ENCODE data around the gene TRDMT1. TPM values are rescaled to one million over a fixed set of nuclear protein-coding genes. Genes with fewer than 3 reads are reported as not detected.

The TRDMT1 gene
- total RNA-seq, 2 donors from 2014 or later, result 7.3 to 7.5 TPM

- DNase-seq (peak; percentile 45 to 70 (median 54)), ATAC-seq (no peak)
- intact Hi-C loops (cut with DNase I), result no loop called here
- TF ChIP-seq CTCF (IDR thresholded peaks at IDR 0.05) (peak in 1 of 7 experiments; percentile 8), POLR2A (IDR thresholded peaks at IDR 0.05) (no peak)
- Histone ChIP-seq H3K4me3 (no peak overlapping the region), H3K36me3 (replicated peaks in 1 of 2; ENCODE audit: insufficient read depth in 1 of 2, low read depth in 2 of 2) (peaks cover 5 to 15% of the 10 kb centered on the region in 2 donors), H3K27me3 (no peaks in the 10 kb centered on the region), H3K4me1 (peaks cover 55% of the 10 kb centered on the region), H3K27ac (peak overlapping the region in 3 of 4 donors; percentile 64 to 90 (median 90)), H3K9me3 (no peaks in the 10 kb centered on the region)
- WGBS, 2 donors, result 62 to 63% methylated on average over 10 to 14 of the region's 14 CpGs
Measured at GRCh38 chr10:17233286-17233991, 32.0 kb upstream of the TRDMT1 start.

- WGBS, 2 donors, result 11 to 15% methylated on average over 3 of the region's 3 CpGs
- no peak for ATAC-seq
Measured at GRCh38 chr10:17232276-17232960, 30.9 kb upstream of the TRDMT1 start.

DNA sequence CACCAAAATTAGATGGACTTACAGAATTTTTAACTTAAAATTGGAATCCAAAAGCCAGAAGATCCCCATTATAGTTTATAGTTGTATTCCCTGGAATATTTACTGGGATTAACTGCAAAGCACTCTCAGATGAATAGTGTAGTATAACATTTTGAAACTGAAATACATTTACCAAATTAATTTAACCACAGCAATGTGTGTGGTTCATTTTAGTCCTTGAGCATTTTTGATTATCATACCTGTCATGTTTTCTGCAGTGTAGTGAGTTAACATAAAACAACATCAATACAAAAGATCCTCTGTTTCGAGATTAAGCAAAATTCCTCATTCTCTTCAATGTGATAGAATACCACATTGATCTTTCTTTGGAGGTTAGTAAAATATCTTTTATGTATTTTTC, 30.3 kb upstream of the TRDMT1 start:
- Histone ChIP-seq H3K9me3 (no peaks in the 10 kb centered on the region), H3K4me1 (peaks cover 70% of the 10 kb centered on the region), H3K36me3 (replicated peaks in 1 of 2; ENCODE audit: insufficient read depth in 1 of 2, low read depth in 2 of 2) (peaks cover 5 to 13% of the 10 kb centered on the region in 2 donors), H3K4me3 (no peak overlapping the region), H3K27me3 (no peaks in the 10 kb centered on the region), H3K27ac (peak overlapping the region in 3 of 4 donors; percentile 90 to 98 (median 90))
- TF ChIP-seq POLR2A (IDR thresholded peaks at IDR 0.05) (no peak), CTCF (IDR thresholded peaks at IDR 0.05) (no peak)
- intact Hi-C loops (cut with DNase I), result no loop called here
- DNase-seq, result no peak
- 9 to 11% methylated on average over 1 of the region's 1 CpG for WGBS, 2 donors
- ATAC-seq, result no peak

More at GRCh38 chr10:17232276-17232960, 30.9 kb upstream of the TRDMT1 start:
- Histone ChIP-seq H3K4me3 (no peak overlapping the region), H3K36me3 (replicated peaks in 1 of 2; ENCODE audit: insufficient read depth in 1 of 2, low read depth in 2 of 2) (peaks cover 5 to 15% of the 10 kb centered on the region in 2 donors), H3K9me3 (no peaks in the 10 kb centered on the region), H3K27ac (peak overlapping the region in 3 of 4 donors; percentile 90 to 98 (median 90)), H3K4me1 (peaks cover 64% of the 10 kb centered on the region), H3K27me3 (no peaks in the 10 kb centered on the region)
- intact Hi-C loops (cut with DNase I), result no loop called here
- DNase-seq, result no peak
- peak in 1 of 3 donors; percentile 13 for TF ChIP-seq POLR2A (IDR thresholded peaks at IDR 0.05)
- TF ChIP-seq CTCF (IDR thresholded peaks at IDR 0.05), result no peak

DNA sequence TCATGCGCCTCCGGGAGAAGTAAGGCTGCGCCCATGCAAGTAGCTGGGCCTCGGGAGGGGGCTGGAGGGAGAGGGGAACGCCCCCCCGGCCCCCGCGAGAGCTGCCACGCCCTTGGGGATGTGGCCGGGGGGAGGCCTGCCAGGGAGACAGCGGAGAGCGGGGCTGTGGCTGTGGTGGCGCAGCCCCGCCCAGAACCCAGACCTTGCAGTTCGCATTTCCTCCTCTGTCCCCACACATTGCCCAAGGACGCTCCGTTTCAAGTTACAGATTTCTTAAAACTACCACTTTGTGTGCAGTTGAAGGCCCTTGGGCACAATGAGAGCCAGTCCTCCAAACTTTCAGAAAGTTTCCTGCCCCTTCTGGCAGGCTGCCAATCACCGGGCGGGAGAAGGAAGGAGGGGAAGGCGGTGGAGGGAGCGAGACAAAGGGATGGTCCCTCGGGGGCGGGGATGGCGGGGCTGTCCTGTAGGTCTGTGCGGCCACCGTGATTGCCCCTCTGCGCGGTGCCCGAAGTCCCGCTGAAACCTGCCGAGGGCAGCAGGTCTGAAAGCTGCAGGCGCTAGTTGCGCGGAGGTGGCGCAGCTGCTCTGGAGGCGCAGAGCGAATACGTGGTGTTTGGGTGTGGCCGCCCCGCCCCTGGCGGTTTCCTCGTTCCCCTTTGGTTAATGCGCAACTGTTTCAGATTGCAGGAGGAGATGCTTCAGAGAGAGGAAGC, 28.7 kb upstream of the TRDMT1 start:
- Histone ChIP-seq H3K4me1 (peaks cover 73% of the 10 kb centered on the region), H3K36me3 (replicated peaks in 1 of 2; ENCODE audit: insufficient read depth in 1 of 2, low read depth in 2 of 2) (peaks cover 5% of the 10 kb centered on the region in 2 donors), H3K9me3 (no peaks in the 10 kb centered on the region), H3K4me3 (peak overlapping the region; percentile 42 to 52), H3K27me3 (no peaks in the 10 kb centered on the region), H3K27ac (peak overlapping the region; percentile 90 to 98 (median 92))
- WGBS, 2 donors, result 0% methylated on average over 1 to 43 of the region's 43 CpGs
- DNase-seq (peak; percentile 84 to 90 (median 88)), ATAC-seq (peak; percentile 70)
- TF ChIP-seq CTCF (IDR thresholded peaks at IDR 0.05) (peak in 2 of 7 experiments; percentile 7 to 41), POLR2A (IDR thresholded peaks at IDR 0.05) (peak; percentile 41 to 87 (median 85))
- intact Hi-C loops (cut with DNase I), result no loop called here
